Transverse colon (tissue), 4 donors: ENCODE data around the gene PTPN3. TPM values are rescaled to one million over a fixed set of nuclear protein-coding genes. Genes with fewer than 3 reads are reported as not detected.

Source experiments
- DNase-seq: peaks from one replicate; pipeline ENCODE4 v3.0.0-alpha.2; 2019
- H3K27ac ChIP-seq, 4 donors: fragments of 200-600 bp; sonication (generic); 2 replicates each; pipeline ENCODE4 v1.5.1; 2016 to 2018; ENCODE audit warnings: inconsistent platforms in 4 of 4
- H3K27me3 ChIP-seq: fragments of 200-600 bp; sonication (generic); 2 replicates; pipeline ENCODE4 v1.5.1; 2017; ENCODE audit warnings: inconsistent platforms
- H3K36me3 ChIP-seq, 4 donors: fragments of 200-600 bp; sonication (generic); 2 replicates each; pipeline ENCODE4 v1.5.1; 2017 to 2019; ENCODE audit warnings: inconsistent platforms in 4 of 4
- H3K4me1 ChIP-seq, 4 donors: fragments of 200-600 bp; sonication (generic); 2 replicates each; pipeline ENCODE4 v1.5.1; 2017 to 2020; ENCODE audit warnings: inconsistent platforms in 4 of 4
- H3K4me3 ChIP-seq, 4 donors: fragments of 200-600 bp; sonication (generic); 1 replicate in 1 of 4; 2 replicates in 3 of 4; pipeline versions ENCODE4 v1.5.1 to v1.6.1; 2017 to 2019; ENCODE audit warnings: inconsistent platforms in 4 of 4
- H3K9me3 ChIP-seq, 2 donors: fragments of 200-600 bp; sonication (generic); 2 replicates each; pipeline ENCODE4 v1.5.1; 2017 to 2019; ENCODE audit warnings: inconsistent platforms in 2 of 2
- EP300 ChIP-seq: sonication (generic); formaldehyde crosslinking; IDR thresholded peaks from one replicate; pipeline ENCODE4 v1.6.1; 2017; ENCODE audit warnings: antibody characterized with exemption, low read depth
- POLR2A ChIP-seq: fragments of 450-650 bp; IDR thresholded peaks from one replicate; pipeline ENCODE4 v1.6.1; 2016; ENCODE audit warnings: antibody characterized with exemption, mild to moderate bottlenecking, moderate library complexity
- POLR2AphosphoS5 ChIP-seq, 3 donors: sonication (generic); formaldehyde crosslinking; IDR thresholded peaks; one replicate each; pipeline ENCODE4 v1.6.1; 2016; ENCODE audit warnings: antibody characterized with exemption in 3 of 3
- WGBS, 2 donors: methylation state at CpG; one replicate each; pipeline ENCODE4 v1.1.5; 2018; ENCODE audit warnings: low coverage in 1 of 2; 5-methylcytosine and 5-hydroxymethylcytosine counted together
- in situ Hi-C, 4 donors: fragments of 200-750 bp; cut with MboI; loops; one replicate each; pipeline versions ENCODE4 v1.15.0 to v1.15.1; 2017; ENCODE audit warnings: low sequenced_read_pairs in 3 of 4, low pct_ligation_motif_present in 1 of 4, low pct_unique_long_range_greater_than_20kb in 1 of 4
- intact Hi-C: fragments of 100-400 bp; cut with DNase I; formaldehyde crosslinking; loops from one replicate; pipeline ENCODE4 v1.15.1; 2023; ENCODE audit warnings: low total_unique reads
- total RNA-seq, 4 donors: library from RNA; depleted of rRNA; stranded (reverse); fragments of >200 nt; gene quantifications; one replicate each; pipeline ENCODE4 v1.1.0, GENCODE V29; 2016
- TF ChIP-seq, protein P1 (sequence below), 5 experiments: fragments of 200-600 bp in 3 of 5; fragments of 450-650 bp in 2 of 5; sonication (generic) in 3 of 5; IDR thresholded peaks; 1 replicate in 2 of 5; 2 replicates in 3 of 5; pipeline ENCODE4 v1.5.1; 2016 to 2017; ENCODE audit warnings: antibody characterized with exemption in 5 of 5, inconsistent platforms in 3 of 5, mild to moderate bottlenecking in 2 of 5, moderate library complexity in 1 of 5

The PTPN3 gene
- total RNA-seq, 4 donors from 2014 or later, result 12.7 to 27.0 (median 18.1) TPM

DNA sequence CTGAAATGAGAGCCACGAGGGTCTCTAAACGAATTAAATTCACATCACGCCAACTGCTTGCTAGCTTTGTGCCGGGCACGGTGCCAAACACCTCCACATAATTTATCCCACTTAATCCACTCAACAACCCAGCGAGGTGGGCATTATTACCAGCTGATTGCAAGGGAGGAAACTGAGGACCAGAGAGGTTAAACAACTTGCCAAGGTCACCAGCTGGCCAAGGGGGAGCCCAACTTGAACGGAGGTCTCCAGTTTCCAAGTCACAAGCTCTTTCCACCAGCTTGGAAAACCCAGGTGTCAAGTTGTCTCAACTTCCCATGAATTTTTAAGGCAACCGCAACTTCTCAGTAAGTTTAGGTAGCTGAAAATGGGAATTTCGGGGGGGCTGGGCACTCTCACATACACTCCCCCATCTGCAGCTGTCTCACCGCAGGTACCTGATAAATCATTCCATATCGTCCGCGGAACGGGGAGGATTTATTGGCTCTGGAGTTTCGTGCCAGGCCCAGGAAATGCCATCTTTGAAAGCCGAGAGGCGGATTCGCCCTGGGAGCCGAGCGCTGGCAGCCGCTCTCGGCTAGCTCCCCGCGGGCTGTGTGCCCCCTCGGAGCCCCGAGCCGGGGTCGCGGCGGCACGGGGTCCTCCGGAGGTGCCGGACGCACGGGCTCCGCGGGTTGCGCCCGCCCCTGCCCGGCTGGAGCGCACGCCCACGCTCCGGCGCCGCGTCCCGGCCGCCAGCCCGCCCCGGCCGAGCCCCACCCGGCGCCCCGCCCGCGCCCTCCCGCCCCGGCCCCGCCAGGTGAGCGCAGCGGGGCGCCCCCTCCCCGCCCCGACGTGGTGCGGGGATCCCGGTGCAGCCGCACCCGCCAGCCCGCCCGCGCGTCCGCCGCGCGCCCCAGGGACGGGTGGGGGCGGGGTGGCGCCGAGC is 617 bp downstream of the PTPN3 start:
- intact Hi-C loops, result no loop called here
- TF ChIP-seq POLR2A, result no peak
- TF ChIP-seq POLR2AphosphoS5 (IDR thresholded peaks at IDR 0.05), result peak in 1 of 3 donors; percentile 22
- Histone ChIP-seq H3K9me3 (no peaks in the 10 kb centered on the region), H3K36me3 (no peaks in the 10 kb centered on the region), H3K4me1 (peaks cover 0 to 36% (median 21%) of the 10 kb centered on the region in 4 donors), H3K27me3 (peaks cover 41% of the 10 kb centered on the region), H3K4me3 (peak overlapping the region; percentile 34 to 59 (median 52)), H3K27ac (peak overlapping the region; percentile 60 to 80 (median 76))
- in situ Hi-C loops, result no loop called here
- peak; percentile 52 for DNase-seq
- 15% methylated on average over 27 of the region's 82 CpGs; no CpG with 5 or more reads in 1 of the 2 donors for WGBS, 2 donors

DNA sequence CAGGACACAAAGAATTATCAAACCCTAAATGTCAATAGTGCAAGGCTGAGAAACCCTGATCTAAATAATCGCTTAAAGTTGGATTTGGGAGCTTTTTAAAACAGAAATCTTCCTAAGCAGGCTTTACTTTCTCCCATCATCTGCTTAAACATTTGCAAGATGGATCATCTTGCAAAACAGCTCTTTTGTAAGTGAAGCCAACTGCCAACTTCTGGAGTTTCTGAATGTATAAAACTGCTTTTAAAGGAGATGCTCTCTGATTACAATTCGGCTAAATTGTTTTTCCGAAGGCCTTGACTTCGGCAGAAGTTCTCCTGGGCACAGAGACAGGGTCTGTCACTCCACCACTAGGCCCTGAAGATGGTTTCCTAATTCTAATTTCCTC is 1.3 kb downstream of the PTPN3 start:
- TF ChIP-seq POLR2A, result no peak
- TF ChIP-seq POLR2AphosphoS5 (IDR thresholded peaks at IDR 0.05), result no peak
- TF ChIP-seq, protein P1, sequence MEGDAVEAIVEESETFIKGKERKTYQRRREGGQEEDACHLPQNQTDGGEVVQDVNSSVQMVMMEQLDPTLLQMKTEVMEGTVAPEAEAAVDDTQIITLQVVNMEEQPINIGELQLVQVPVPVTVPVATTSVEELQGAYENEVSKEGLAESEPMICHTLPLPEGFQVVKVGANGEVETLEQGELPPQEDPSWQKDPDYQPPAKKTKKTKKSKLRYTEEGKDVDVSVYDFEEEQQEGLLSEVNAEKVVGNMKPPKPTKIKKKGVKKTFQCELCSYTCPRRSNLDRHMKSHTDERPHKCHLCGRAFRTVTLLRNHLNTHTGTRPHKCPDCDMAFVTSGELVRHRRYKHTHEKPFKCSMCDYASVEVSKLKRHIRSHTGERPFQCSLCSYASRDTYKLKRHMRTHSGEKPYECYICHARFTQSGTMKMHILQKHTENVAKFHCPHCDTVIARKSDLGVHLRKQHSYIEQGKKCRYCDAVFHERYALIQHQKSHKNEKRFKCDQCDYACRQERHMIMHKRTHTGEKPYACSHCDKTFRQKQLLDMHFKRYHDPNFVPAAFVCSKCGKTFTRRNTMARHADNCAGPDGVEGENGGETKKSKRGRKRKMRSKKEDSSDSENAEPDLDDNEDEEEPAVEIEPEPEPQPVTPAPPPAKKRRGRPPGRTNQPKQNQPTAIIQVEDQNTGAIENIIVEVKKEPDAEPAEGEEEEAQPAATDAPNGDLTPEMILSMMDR (IDR thresholded peaks at IDR 0.05), result no peak
- no peak for TF ChIP-seq EP300
- H3K9me3 ChIP-seq, result no peaks in the 10 kb centered on the region
- in situ Hi-C loops (no loop called here), intact Hi-C loops (no loop called here)
- H3K36me3 ChIP-seq, result no peaks in the 10 kb centered on the region
- peaks cover 41% of the 10 kb centered on the region for H3K27me3 ChIP-seq
- DNase-seq, result no peak
- H3K4me3 ChIP-seq, result peak overlapping the region in 3 of 4 donors; percentile 49 to 59 (median 56)
- WGBS, 2 donors, result 68 to 75% methylated on average over 4 of the region's 4 CpGs
- H3K27ac ChIP-seq, result peak overlapping the region in 3 of 4 donors; percentile 74 to 80 (median 77)
- H3K4me1 ChIP-seq, result peaks cover 0 to 36% (median 21%) of the 10 kb centered on the region in 4 donors

DNA sequence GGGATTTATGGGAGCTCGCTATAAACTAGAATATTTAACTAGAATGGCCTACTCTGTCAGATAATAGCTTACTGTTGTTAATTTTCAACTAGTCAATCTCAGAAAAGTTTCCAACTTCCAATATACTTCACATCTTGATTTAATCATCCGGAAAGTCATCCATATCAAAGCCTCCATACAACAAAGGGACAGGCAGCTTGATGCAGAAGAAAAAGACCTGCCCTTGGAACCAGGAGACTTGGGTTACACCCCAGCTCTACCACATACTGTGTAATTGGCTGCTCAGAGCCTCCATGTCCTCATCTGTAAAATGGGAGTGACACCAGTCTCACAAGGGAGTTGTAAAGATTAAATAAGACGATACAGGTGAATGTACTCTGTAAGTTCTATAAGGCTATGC is 1.9 kb downstream of the PTPN3 start:
- 56 to 59% methylated on average over 3 of the region's 3 CpGs for WGBS, 2 donors
- in situ Hi-C loops, result no loop called here
- Histone ChIP-seq H3K4me1 (peaks cover 0 to 36% (median 21%) of the 10 kb centered on the region in 4 donors), H3K27ac (no peak overlapping the region), H3K4me3 (no peak overlapping the region), H3K36me3 (no peaks in the 10 kb centered on the region), H3K9me3 (no peaks in the 10 kb centered on the region), H3K27me3 (peaks cover 41% of the 10 kb centered on the region)
- DNase-seq, result no peak
- TF ChIP-seq, protein P1 (IDR thresholded peaks at IDR 0.05), result no peak
- no peak for TF ChIP-seq POLR2AphosphoS5 (IDR thresholded peaks at IDR 0.05)
- no peak for TF ChIP-seq EP300
- TF ChIP-seq POLR2A, result no peak
- intact Hi-C loops, result no loop called here

DNA sequence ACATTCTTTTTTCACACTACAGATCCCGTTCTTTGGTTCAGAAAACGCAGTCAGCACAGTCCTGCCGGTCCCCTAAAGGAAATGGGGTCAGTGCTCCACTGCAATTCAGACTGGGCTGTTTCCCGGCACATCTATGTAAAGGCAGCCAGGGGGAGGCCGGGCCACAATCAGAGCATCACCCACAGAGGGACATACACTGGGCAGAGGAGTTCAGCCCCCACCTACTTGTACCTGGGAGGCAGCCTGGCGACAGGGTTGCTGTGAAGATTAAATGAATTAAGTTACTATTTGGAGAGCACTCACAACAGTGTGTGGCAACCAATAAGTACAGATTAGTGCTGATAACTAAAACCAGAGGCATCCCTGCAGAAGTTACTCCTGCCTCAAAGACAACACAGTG is 4.5 kb downstream of the PTPN3 start:
- in situ Hi-C loops (no loop called here), intact Hi-C loops (no loop called here)
- Histone ChIP-seq H3K36me3 (no peaks in the 10 kb centered on the region), H3K27ac (no peak overlapping the region), H3K9me3 (no peaks in the 10 kb centered on the region), H3K4me1 (peaks cover 0 to 22% (median 11%) of the 10 kb centered on the region in 4 donors), H3K27me3 (peaks cover 20% of the 10 kb centered on the region), H3K4me3 (no peak overlapping the region)
- no peak for TF ChIP-seq POLR2A
- TF ChIP-seq EP300, result no peak
- TF ChIP-seq, protein P1 (IDR thresholded peaks at IDR 0.05), result no peak
- no peak for TF ChIP-seq POLR2AphosphoS5 (IDR thresholded peaks at IDR 0.05)
- no peak for DNase-seq
- WGBS, 2 donors, result 80 to 81% methylated on average over 3 to 6 of the region's 6 CpGs
